HepG2 (cell line): Measurements from ENCODE around the gene PROCR. TPM values are rescaled to one million over a fixed set of nuclear protein-coding genes. Genes with fewer than 3 reads are reported as not detected.

ENCODE experiments used
- ATF6 ChIP-seq: sonication (generic); formaldehyde crosslinking; conservative IDR thresholded peaks from 2 replicates; pipeline ENCODE4 v1.4.0; 2020; ENCODE audit warnings: missing genetic modification reagents
- BCL6 ChIP-seq: IDR thresholded peaks from 2 replicates; pipeline ENCODE4 v1.6.1; 2016; ENCODE audit warnings: missing genetic modification reagents, missing compliant biosample characterization
- BHLHE40 ChIP-seq: IDR thresholded peaks from 2 replicates; pipeline ENCODE4 v1.6.1; 2011; ENCODE audit warnings: low read length, improper control_type of control experiment
- CBX2 ChIP-seq, 2 experiments: fragments of 200-600 bp in 1 of 2; sonication (generic); formaldehyde crosslinking in 1 of 2; IDR thresholded peaks; 2 replicates each; pipeline versions ENCODE4 v1.7.0 to v1.8.1; 2018 to 2022; ENCODE audit warnings: low read depth in 2 of 2, low read length in 1 of 2, mild to moderate bottlenecking in 1 of 2, missing genetic modification reagents in 1 of 2
- CEBPZ ChIP-seq: IDR thresholded peaks from 2 replicates; pipeline ENCODE4 v1.6.1; 2012; ENCODE audit warnings: low read length, improper control_type of control experiment
- DNMT3B ChIP-seq: conservative IDR thresholded peaks from 2 replicates; pipeline ENCODE4 v1.6.1; 2016; ENCODE audit warnings: missing biosample characterization, control low read depth
- DR1 ChIP-seq: sonication (generic); formaldehyde crosslinking; IDR thresholded peaks from 2 replicates; pipeline ENCODE4 v1.8.0; 2021; ENCODE audit warnings: mild to moderate bottlenecking, missing genetic modification reagents, inconsistent platforms
- FOSL1 ChIP-seq: sonication (generic); formaldehyde crosslinking; IDR thresholded peaks from 2 replicates; pipeline ENCODE4 v1.9.0; 2021; ENCODE audit warnings: missing genetic modification reagents, borderline replicate concordance
- NFE2L1 ChIP-seq: sonication (generic); formaldehyde crosslinking; IDR thresholded peaks from 2 replicates; pipeline ENCODE4 v1.4.0; 2020; ENCODE audit warnings: missing genetic modification reagents, mild to moderate bottlenecking, borderline replicate concordance
- NFE2L2 ChIP-seq: fragments of 150-350 bp; IDR thresholded peaks from 2 replicates; pipeline ENCODE4 v1.6.1; 2014; ENCODE audit warnings: low read length
- NFYC ChIP-seq: IDR thresholded peaks from 2 replicates; pipeline ENCODE4 v1.6.1; 2016; ENCODE audit warnings: missing genetic modification reagents, missing compliant biosample characterization
- PPARG ChIP-seq: conservative IDR thresholded peaks from 2 replicates; pipeline ENCODE4 v1.6.1; 2016; ENCODE audit warnings: missing biosample characterization, missing genetic modification reagents
- RFX3 ChIP-seq: IDR thresholded peaks from 2 replicates; pipeline ENCODE4 v1.6.1; 2016; ENCODE audit warnings: missing biosample characterization, missing genetic modification reagents
- SNAI1 ChIP-seq: sonication (generic); formaldehyde crosslinking; IDR thresholded peaks from 2 replicates; pipeline ENCODE4 v1.5.0; 2020; ENCODE audit warnings: mild to moderate bottlenecking, missing genetic modification reagents, borderline replicate concordance
- TAF15 ChIP-seq: fragments of 200-400 bp; formaldehyde crosslinking; IDR thresholded peaks from one replicate; pipeline ENCODE4 v1.6.1; 2018; ENCODE audit warnings: mild to moderate bottlenecking, low read depth, low read length; ENCODE audit not compliant: poor library complexity, severe bottlenecking
- TCF12 ChIP-seq, 2 experiments: fragments of 450-650 bp in 1 of 2; sonication (generic) in 1 of 2; formaldehyde crosslinking in 1 of 2; IDR thresholded peaks; 2 replicates each; pipeline versions ENCODE4 v1.6.1 to v1.8.0; 2017 to 2022; ENCODE audit warnings: antibody characterized with exemption in 1 of 2, mild to moderate bottlenecking in 1 of 2, missing genetic modification reagents in 1 of 2, moderate library complexity in 1 of 2
- TFDP1 ChIP-seq: IDR thresholded peaks from 2 replicates; pipeline ENCODE4 v1.6.1; 2016; ENCODE audit warnings: missing compliant biosample characterization, missing genetic modification reagents, borderline replicate concordance
- ZBED4 ChIP-seq: sonication (generic); formaldehyde crosslinking; IDR thresholded peaks from 2 replicates; pipeline ENCODE4 v1.4.0; 2020; ENCODE audit warnings: missing genetic modification reagents, borderline replicate concordance
- polyA plus RNA-seq, 8 experiments: library from polyadenylated mRNA; depleted of rRNA in 3 of 8; stranded (reverse) in 7 of 8; unstranded in 1 of 8; fragments of >200 nt; fragmentation: Illumina TruSeq in 4 of 8; extraction: Trizol in 4 of 8; gene quantifications; 2 replicates each; pipeline versions ENCODE4 v1.2.1 to v1.2.3, GENCODE V29; 2011 to 2016; ENCODE audit warnings: low read depth in 4 of 8, missing spikeins in 1 of 8, mixed read lengths in 1 of 8; ENCODE audit not compliant: insufficient read depth in 1 of 8
- total RNA-seq, 5 experiments: library from RNA; depleted of rRNA; stranded (reverse); fragments of >200 nt; fragmentation: Illumina TruSeq; extraction: Trizol; gene quantifications; 2 replicates each; pipeline ENCODE4 v1.2.3, GENCODE V29; 2016; ENCODE audit warnings: low read depth in 1 of 5

PROCR gene
- total and polyA plus RNA-seq, 2 of the 13 experiments (the other 11 are each of a cell fraction or from before 2014, with no cell fraction given): 1.4 to 1.7 TPM

- TF ChIP-seq ZBED4 (no peak), ATF6 (peak; percentile 92; the same call in 1 of the 2 replicates), NFYC (CRISPR knock-in tag) (peak; percentile 54; the same call in 1 of the 2 replicates), BHLHE40 (peak; percentile 90), NFE2L1 (peak; percentile 83; the same call in 1 of the 2 replicates), CBX2 (IDR thresholded peaks at IDR 0.05; ENCODE audit: low read depth, low read length) (no peak), CBX2 (CRISPR knock-in tag; IDR thresholded peaks at IDR 0.05; ENCODE audit: low read depth) (no peak), FOSL1 (CRISPR knock-in tag) (no peak), CEBPZ (no peak), DNMT3B (CRISPR knock-in tag) (no peak), TAF15 (peak; percentile 74), PPARG (CRISPR knock-in tag) (peak; percentile 35; the same call in 1 of the 2 replicates), BCL6 (CRISPR knock-in tag) (peak; percentile 65; the same call in 1 of the 2 replicates), SNAI1 (no peak), RFX3 (0 out of 2 replicates have a peak, but pooled peaks have one; percentile 34), TCF12 (IDR thresholded peaks at IDR 0.05) (no peak), TCF12 (CRISPR knock-in tag; IDR thresholded peaks at IDR 0.05) (no peak; the same call in 1 of the 2 replicates), DR1 (CRISPR knock-in tag) (peak; percentile 59; the same call in 1 of the 2 replicates), TFDP1 (peak; percentile 94; the same call in 1 of the 2 replicates), NFE2L2 (no peak)
Observed at GRCh38 chr20:35174458-35175216, 2.8 kb downstream of the PROCR start (continued).
